MM.1S (cell line): ENCODE results near the gene CCDC54.

Experiments used
- DNase-seq: peaks from one replicate; pipeline ENCODE4 v3.0.0-alpha.2; 2015
- H2AFZ ChIP-seq: fragments of 300-600 bp; sonication (generic); 2 replicates; pipeline ENCODE4 v1.6.0; 2016; ENCODE audit warnings: antibody characterized with exemption, low read length
- H3F3A ChIP-seq: fragments of 300-600 bp; sonication (generic); 2 replicates; pipeline ENCODE4 v1.6.1; 2016; ENCODE audit warnings: mild to moderate bottlenecking, antibody characterized with exemption, low read length, moderate library complexity, mixed read lengths; ENCODE audit not compliant: insufficient read depth
- H3K27ac ChIP-seq: fragments of 300-600 bp; sonication (generic); 2 replicates; pipeline ENCODE4 v1.5.1; 2016; ENCODE audit warnings: mild to moderate bottlenecking, low read length
- H3K27me3 ChIP-seq: fragments of 300-600 bp; sonication (generic); replicated peaks from 2 replicates; pipeline ENCODE4 v1.6.0; 2016; ENCODE audit warnings: low read length; ENCODE audit not compliant: insufficient read depth
- H3K36me3 ChIP-seq: fragments of 300-600 bp; sonication (generic); replicated peaks from 2 replicates; pipeline ENCODE4 v1.6.1; 2016; ENCODE audit warnings: mild to moderate bottlenecking, low read length, mixed read lengths; ENCODE audit not compliant: insufficient read depth
- H3K4me1 ChIP-seq: fragments of 300-600 bp; sonication (generic); 2 replicates; pipeline ENCODE4 v1.6.1; 2016; ENCODE audit warnings: low read length, mixed read lengths
- H3K4me2 ChIP-seq: fragments of 300-600 bp; sonication (generic); 2 replicates; pipeline ENCODE4 v1.6.0; 2016; ENCODE audit warnings: low read depth, low read length
- H3K4me3 ChIP-seq: fragments of 300-600 bp; sonication (generic); 2 replicates; pipeline ENCODE4 v1.5.1; 2016; ENCODE audit warnings: low read length, mixed read lengths
- H3K79me2 ChIP-seq: fragments of 300-600 bp; sonication (generic); 2 replicates; pipeline ENCODE4 v1.6.1; 2016; ENCODE audit warnings: mixed run types, low read length, mixed read lengths
- H3K9ac ChIP-seq: fragments of 300-600 bp; sonication (generic); 2 replicates; pipeline ENCODE4 v1.6.1; 2016; ENCODE audit warnings: low read length, mixed read lengths
- H3K9me2 ChIP-seq: fragments of 300-600 bp; sonication (generic); replicated peaks from 2 replicates; pipeline ENCODE4 v1.6.1; 2016; ENCODE audit warnings: mild to moderate bottlenecking, low read length, mixed read lengths; ENCODE audit not compliant: insufficient read depth
- H3K9me3 ChIP-seq: fragments of 300-600 bp; sonication (generic); replicated peaks from 2 replicates; pipeline ENCODE4 v1.6.1; 2016; ENCODE audit warnings: mild to moderate bottlenecking, low read length, mixed read lengths; ENCODE audit not compliant: insufficient read depth
- H4K20me1 ChIP-seq: fragments of 300-600 bp; sonication (generic); 2 replicates; pipeline ENCODE4 v1.6.1; 2016; ENCODE audit warnings: mild to moderate bottlenecking, low read length, moderate library complexity, mixed read lengths; ENCODE audit not compliant: insufficient read depth
- CTCF ChIP-seq: fragments of 300-600 bp; sonication (generic); IDR thresholded peaks from 2 replicates; pipeline ENCODE4 v1.5.1; 2016; ENCODE audit warnings: antibody characterized with exemption, low read length, mixed read lengths
- EZH2 ChIP-seq: fragments of 300-600 bp; sonication (generic); optimal IDR thresholded peaks from 2 replicates; pipeline ENCODE3; 2017; ENCODE audit warnings: low read depth, mild to moderate bottlenecking, antibody characterized with exemption, low read length, mixed read lengths
- EZH2phosphoT487 ChIP-seq: fragments of 300-600 bp; sonication (generic); IDR thresholded peaks from 2 replicates; pipeline ENCODE4 v1.6.1; 2018; ENCODE audit warnings: antibody characterized with exemption, low read length

The CCDC54 gene

GRCh38 chr3:107401301-107401700, 24.1 kb downstream of the CCDC54 start:
- TF ChIP-seq EZH2, result no peak
- TF ChIP-seq CTCF, result no peak
- no peak for TF ChIP-seq EZH2phosphoT487
- Histone ChIP-seq H3K27ac (no peak overlapping the region), H4K20me1 (no peaks in the 10 kb centered on the region), H3K4me3 (no peak overlapping the region), H3K4me2 (no peak overlapping the region), H3K9me3 (no peaks in the 10 kb centered on the region), H3F3A (no peaks in the 10 kb centered on the region), H3K9ac (no peak overlapping the region), H3K4me1 (no peaks in the 10 kb centered on the region), H3K79me2 (no peaks in the 10 kb centered on the region), H2AFZ (no peak overlapping the region), H3K9me2 (no peaks in the 10 kb centered on the region), H3K27me3 (no peaks in the 10 kb centered on the region), H3K36me3 (no peaks in the 10 kb centered on the region)
- no peak for DNase-seq

- no peak overlapping the region for H2AFZ ChIP-seq
- H3K4me2 ChIP-seq, result no peak overlapping the region
- H3K4me3 ChIP-seq, result no peak overlapping the region
- no peaks in the 10 kb centered on the region for H3K9me3 ChIP-seq
- no peak overlapping the region for H3K9ac ChIP-seq
- no peaks in the 10 kb centered on the region for H3K9me2 ChIP-seq
- H3K27ac ChIP-seq, result no peak overlapping the region
- H3K79me2 ChIP-seq, result no peaks in the 10 kb centered on the region
- no peaks in the 10 kb centered on the region for H3K27me3 ChIP-seq
- DNase-seq, result no peak
- no peaks in the 10 kb centered on the region for H3K36me3 ChIP-seq
- TF ChIP-seq EZH2phosphoT487 (no peak), CTCF (no peak), EZH2 (no peak)
- H4K20me1 ChIP-seq, result no peaks in the 10 kb centered on the region
- H3K4me1 ChIP-seq, result no peaks in the 10 kb centered on the region
- H3F3A ChIP-seq, result no peaks in the 10 kb centered on the region
These were observed 25.0 kb downstream of the CCDC54 start for GRCh38 chr3:107402214-107402613.

- H3F3A ChIP-seq, result no peaks in the 10 kb centered on the region
- H3K27me3 ChIP-seq, result no peaks in the 10 kb centered on the region
- H4K20me1 ChIP-seq, result no peaks in the 10 kb centered on the region
- H3K9ac ChIP-seq, result no peak overlapping the region
- DNase-seq, result no peak
- H3K27ac ChIP-seq, result no peak overlapping the region
- no peaks in the 10 kb centered on the region for H3K36me3 ChIP-seq
- no peak overlapping the region for H3K4me3 ChIP-seq
- no peak overlapping the region for H3K4me2 ChIP-seq
- H3K4me1 ChIP-seq, result no peaks in the 10 kb centered on the region
- no peaks in the 10 kb centered on the region for H3K79me2 ChIP-seq
- H3K9me3 ChIP-seq, result no peaks in the 10 kb centered on the region
- H3K9me2 ChIP-seq, result no peaks in the 10 kb centered on the region
- TF ChIP-seq CTCF (no peak), EZH2phosphoT487 (no peak), EZH2 (no peak)
- H2AFZ ChIP-seq, result no peak overlapping the region
These were observed 27.7 kb downstream of the CCDC54 start for GRCh38 chr3:107404727-107405469.
